Measurements from ENCODE around the gene CYP46A1.
A peak's percentile ranks its signal among the peaks of the same experiment; 100 is the strongest.

CYP46A1 gene

DNA sequence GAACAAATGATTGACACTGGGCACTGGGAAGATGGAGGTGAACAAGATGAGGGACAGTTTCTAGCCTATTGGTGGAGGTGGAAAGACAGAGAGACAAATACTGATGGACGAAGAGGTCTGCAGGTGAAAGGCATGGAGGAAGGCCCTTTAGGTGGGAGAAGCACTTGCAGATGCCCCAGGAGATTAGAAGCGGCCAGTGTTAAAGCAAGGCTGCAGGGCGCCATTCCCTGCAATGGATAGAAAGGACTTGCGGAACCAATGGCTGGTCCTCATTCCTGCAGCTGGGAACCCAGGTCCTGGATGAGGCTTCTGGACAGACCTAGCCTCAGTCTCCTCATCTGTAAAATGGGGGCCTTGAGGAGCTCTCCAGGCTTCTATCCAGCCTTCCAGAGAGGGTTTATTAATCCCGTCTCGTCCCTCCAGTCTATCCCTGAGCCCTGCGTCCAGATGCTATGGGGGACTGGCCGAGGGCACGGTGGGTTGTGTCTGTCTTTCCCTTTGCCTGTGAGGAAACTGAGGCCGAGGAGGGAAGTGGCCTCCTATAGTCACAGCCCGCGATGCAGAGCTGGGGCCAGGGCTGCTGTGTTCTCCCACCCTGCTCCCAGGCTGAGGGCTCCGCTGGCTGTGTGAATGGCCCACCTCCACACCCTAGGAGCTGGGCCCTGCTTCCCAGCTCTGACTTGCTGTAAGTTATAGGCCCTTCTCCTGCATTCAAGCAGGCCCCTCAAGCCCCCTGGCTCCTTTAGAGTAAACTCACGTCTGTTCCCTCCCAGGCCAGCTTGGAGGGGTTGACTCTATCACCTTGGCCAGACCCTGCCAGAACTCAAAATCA lies 33.0 kb downstream of the CYP46A1 start:
- DNase-seq: no peak

- DNase-seq: no peak
Measured at GRCh38 chr14:99717682-99718013, 33.5 kb downstream of the CYP46A1 start.

- DNase-seq: no peak
Measured at GRCh38 chr14:99718031-99718810, 34.1 kb downstream of the CYP46A1 start.

DNA sequence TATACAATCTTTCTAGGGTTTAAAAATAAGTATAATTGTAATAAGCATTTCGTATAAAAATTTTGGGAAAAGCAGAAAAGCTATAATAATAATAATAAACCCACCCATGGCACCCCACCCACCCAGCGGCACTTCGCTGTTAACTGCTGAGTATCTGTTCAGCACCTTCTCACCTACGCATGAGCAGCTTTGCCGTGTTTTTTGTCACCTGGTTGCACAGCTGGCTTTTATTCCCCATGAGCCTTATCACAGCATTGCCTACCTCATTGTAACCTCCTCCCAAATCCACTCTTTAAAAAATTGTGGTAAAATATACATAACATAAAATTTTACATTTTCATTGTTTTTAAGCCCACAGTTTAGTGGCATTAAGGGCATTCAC lies 34.7 kb downstream of the CYP46A1 start:
- no peak for DNase-seq

- no peak for DNase-seq
Measured at GRCh38 chr14:99720941-99721791, 37.1 kb downstream of the CYP46A1 start.

DNA sequence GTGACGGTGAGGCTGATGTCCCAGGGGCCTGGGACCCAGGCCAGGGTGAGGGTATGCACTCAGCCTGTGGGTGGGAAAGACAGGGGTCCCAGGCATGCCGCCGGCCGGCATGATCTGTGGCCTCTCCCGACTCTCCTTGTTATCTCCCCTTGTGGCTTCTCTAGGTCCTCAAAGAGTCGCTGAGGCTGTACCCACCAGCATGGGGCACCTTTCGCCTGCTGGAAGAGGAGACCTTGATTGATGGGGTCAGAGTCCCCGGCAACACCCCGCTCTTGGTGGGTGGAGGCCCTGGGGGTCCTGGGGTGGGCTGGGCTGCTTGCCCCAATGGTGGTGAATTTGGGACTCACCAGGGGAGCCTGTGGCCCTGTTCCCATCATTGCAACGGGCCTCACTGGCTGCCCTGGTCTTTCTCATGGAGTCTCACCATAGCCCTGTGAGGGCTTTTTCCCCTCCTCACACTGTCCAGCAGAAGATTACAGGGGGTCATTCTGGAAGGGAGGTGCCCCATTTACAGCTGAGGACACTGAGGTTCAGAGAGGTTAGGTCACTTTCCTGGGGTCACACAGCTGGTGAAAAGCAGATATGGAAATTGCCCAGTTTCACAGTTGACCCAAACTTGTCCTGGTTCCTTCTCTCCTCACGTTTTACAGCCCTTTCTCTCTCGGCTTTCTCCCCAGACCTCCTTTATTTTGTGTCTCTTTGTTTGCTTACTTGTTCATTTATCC lies 37.9 kb downstream of the CYP46A1 start:
- DNase-seq: no peak

- DNase-seq: no peak
Measured at GRCh38 chr14:99722741-99723140, 38.6 kb downstream of the CYP46A1 start.

- peak; percentile 80 for DNase-seq
Measured at GRCh38 chr14:99724196-99724891, 40.2 kb downstream of the CYP46A1 start.

- no peak for DNase-seq
Measured at GRCh38 chr14:99724939-99725773, 41.1 kb downstream of the CYP46A1 start.

DNA sequence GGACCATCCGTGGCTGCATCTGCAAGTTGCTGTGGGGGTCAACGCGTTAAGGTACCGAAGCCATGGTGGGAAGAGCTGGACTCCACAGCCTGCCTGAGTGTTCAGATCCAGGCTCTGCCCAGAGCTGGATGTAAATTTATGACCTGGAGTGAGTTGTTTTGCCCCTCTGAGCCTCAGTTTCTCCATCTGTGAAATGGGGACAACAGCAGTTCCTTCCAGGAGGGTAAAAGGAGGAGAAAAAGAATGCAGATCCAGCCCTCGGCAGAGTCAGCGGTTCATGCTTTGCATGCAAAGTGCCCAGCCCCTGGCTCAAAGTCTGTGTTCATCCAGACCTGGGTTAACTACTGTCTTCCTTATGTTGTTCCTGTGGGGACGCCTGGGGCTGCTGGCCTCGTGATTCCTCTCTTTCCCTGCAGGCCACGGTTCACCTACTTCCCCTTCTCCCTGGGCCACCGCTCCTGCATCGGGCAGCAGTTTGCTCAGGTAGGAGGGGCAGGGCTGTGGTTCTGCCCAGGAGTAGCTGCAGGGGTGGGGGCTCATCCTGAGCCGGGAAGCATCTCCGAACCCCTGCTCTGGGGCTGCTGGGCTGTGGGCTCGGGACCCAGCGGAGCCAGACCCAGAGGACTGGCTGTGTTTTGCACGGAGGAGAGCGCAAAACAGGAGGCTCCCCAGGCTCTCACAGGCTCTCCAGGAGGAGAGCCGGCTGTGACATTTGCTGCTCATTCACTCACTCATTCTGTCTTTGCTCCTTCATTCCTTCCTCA lies 41.9 kb downstream of the CYP46A1 start:
- DNase-seq: no peak

DNA sequence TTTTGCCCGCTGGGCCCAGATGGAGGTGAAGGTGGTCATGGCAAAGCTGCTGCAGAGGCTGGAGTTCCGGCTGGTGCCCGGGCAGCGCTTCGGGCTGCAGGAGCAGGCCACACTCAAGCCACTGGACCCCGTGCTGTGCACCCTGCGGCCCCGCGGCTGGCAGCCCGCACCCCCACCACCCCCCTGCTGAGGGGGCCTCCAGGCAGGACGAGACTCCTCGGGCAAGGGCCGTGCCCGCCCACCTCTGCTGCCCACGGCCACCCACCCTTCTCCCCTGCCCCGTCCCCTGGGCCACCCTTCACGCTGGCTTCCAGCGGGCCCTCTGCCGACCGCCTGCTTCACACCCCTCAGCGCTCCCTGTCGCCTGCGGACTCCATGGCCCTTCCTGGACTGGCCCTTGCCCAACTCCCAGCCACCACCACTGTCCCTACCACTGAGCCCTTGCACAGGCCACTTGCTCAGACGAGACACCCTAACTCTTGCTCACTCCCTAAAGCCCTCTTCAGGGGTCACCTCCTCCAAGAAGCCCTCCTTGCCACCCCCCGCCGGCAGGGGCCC lies 42.5 kb downstream of the CYP46A1 start:
- DNase-seq: no peak

DNA sequence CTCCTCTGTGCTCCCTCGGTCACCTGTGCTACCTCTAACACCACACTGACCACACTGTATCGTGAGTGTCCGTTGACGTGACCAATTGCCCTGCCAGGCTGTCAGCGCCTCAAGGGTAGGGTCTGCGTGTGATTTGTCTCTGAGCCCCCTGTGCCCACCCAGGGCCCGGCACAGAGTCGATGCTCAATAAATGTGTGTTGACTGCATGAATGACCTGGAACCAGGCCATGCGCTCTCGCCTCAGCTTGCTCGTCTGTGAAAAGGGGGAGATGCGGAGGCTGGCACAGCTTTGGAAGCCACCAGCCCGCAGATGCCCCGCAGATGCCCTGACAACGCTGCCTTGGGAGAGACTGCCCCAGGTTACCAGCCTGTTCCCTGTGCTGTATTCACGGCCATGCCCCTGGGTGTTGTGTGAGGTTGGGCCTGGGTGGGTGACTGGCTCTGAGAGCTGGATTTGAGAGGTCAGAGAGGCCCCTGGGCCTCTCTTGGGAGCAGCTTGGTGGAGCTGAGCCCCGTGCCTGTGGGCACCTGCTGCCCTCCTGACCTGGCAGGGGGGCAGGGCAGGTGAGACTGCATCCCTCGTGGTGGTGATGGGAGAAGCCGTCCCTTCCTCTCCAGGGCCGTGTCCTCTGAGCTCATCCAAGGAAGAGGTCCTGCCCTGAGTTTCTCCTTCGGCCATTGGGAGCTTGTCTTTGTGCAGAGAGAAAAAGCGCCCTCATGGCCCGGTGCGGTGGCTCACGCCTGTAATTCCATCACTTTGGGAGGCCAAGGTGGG lies 43.2 kb downstream of the CYP46A1 start:
- DNase-seq: no peak

DNA sequence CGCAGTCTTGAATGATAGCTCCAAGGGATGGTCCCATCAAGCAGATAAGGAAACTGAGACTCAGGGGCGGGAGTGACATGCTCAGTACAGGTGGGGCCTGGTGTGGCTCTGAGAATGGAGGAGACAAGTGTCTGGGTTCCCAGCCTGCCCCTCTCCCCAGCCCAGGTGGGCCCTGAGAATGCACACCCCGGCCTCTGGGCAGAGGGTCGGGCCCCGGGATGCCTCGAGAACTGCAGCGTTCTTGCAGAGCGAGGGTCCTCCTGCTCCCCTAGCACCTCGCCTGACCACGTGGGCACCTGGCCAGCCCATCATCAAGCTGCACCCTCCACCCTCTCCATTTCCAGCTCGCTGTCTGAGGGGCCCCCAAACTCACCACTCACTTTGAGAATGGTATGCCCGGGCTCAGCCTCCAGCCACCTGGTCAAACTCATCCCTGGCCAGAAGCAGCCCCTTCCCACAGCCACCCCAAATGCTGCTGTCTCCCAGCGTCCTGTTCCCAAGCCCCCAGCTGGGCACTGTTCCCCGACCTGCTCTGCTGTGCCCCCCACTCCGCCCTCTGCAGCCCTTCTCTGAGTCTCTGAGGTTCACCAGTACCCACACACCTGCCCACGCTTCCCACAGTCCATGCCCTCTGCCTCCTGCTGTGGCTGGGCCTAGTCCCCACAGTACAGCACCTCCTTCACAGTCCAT lies 44.3 kb downstream of the CYP46A1 start:
- DNase-seq: no peak

GRCh38 chr14:99728981-99729451 lies 44.9 kb downstream of the CYP46A1 start:
- DNase-seq: no peak

DNA sequence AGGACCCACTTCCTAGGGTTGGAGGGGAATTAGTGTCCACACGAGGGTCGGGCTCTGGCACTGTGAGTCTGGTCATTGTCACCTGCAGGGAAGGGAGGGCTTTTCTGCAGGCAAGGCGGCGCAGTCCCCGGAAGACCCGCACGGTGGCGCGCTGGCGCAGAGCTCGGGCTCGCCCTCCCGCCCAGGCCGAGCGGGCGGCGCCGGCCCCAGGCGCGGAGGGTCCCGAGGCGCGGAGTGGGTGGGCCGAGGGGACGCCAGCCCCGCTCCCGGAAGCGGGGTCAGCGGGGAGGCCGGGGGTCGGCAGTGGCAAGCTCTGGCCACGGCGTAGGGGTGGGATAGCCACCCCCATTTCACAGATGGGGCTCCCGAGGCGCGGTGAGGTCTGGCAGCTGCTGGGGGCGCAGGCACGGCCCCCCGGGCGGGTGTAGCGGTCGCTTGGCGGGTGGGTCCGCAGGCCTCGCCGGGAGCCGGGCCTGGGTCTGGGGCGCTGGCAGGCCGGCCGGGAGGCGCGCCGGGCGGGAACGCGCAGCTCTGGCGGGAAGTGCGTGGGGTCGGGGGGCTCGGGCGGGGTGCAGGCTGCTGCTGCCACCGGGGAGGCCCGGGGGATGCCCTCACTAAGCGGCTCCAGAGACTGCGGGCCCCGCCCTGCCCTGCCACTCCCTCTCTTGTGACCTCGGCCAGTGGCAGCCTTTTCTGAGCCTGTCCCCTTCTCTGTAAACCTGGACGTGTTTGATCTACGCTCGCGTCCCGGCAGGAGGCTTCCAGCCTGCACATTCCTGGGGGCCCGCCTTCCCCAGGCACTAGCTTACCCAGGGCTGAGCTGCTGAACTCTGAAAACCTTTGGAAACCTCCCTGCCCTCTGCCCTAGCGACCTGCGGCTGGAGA lies 46.1 kb downstream of the CYP46A1 start:
- DNase-seq: peak; percentile 70

- DNase-seq: no peak
Measured at GRCh38 chr14:99730876-99731546, 46.9 kb downstream of the CYP46A1 start.
